HepG2 (cell line): ENCODE results near the gene BCL2L11. TPM values are rescaled to one million over a fixed set of nuclear protein-coding genes. Genes with fewer than 3 reads are reported as not detected.

Source experiments
- CAMTA2 ChIP-seq: sonication (generic); formaldehyde crosslinking; IDR thresholded peaks from 2 replicates; pipeline ENCODE4 v1.4.0; 2020; ENCODE audit warnings: mild to moderate bottlenecking, missing genetic modification reagents, borderline replicate concordance
- CHD2 ChIP-seq: IDR thresholded peaks from 2 replicates; pipeline ENCODE4 v1.6.1; 2011; ENCODE audit warnings: low read depth, low read length, improper control_type of control experiment
- HNRNPL ChIP-seq: fragments of 200-400 bp; formaldehyde crosslinking; IDR thresholded peaks from 2 replicates; pipeline ENCODE4 v1.6.1; 2017; ENCODE audit warnings: mild to moderate bottlenecking, low read depth, low read length
- HOXA3 ChIP-seq: sonication (generic); formaldehyde crosslinking; IDR thresholded peaks from 2 replicates; pipeline ENCODE4 v1.5.0; 2020; ENCODE audit warnings: missing genetic modification reagents
- LCORL ChIP-seq, 2 experiments: fragments of 450-650 bp in 1 of 2; sonication (generic) in 1 of 2; formaldehyde crosslinking in 1 of 2; IDR thresholded peaks; 2 replicates each; pipeline versions ENCODE4 v1.5.0 to v1.6.1; 2017 to 2020; ENCODE audit warnings: antibody characterized with exemption in 1 of 2, missing genetic modification reagents in 1 of 2
- MYNN ChIP-seq: sonication (generic); formaldehyde crosslinking; IDR thresholded peaks from 2 replicates; pipeline ENCODE4 v1.4.0; 2020; ENCODE audit warnings: mild to moderate bottlenecking, low read depth, missing genetic modification reagents
- NFKBIZ ChIP-seq: IDR thresholded peaks from 2 replicates; pipeline ENCODE4 v1.6.1; 2018; ENCODE audit warnings: missing genetic modification reagents, missing compliant biosample characterization
- PAWR ChIP-seq: sonication (generic); formaldehyde crosslinking; IDR thresholded peaks from 2 replicates; pipeline ENCODE4 v1.4.0; 2020; ENCODE audit warnings: missing genetic modification reagents, mild to moderate bottlenecking, borderline replicate concordance
- PTBP1 ChIP-seq: fragments of 200-400 bp; formaldehyde crosslinking; IDR thresholded peaks from 2 replicates; pipeline ENCODE4 v1.6.1; 2018; ENCODE audit warnings: low read length, low read depth; ENCODE audit not compliant: poor library complexity, severe bottlenecking
- SRSF4 ChIP-seq: fragments of 200-400 bp; formaldehyde crosslinking; IDR thresholded peaks from one replicate; pipeline ENCODE4 v1.6.1; 2018; ENCODE audit warnings: mild to moderate bottlenecking, low read depth, low read length, moderate library complexity; ENCODE audit not compliant: poor library complexity, severe bottlenecking
- ZC3H4 ChIP-seq: sonication (generic); formaldehyde crosslinking; IDR thresholded peaks from 2 replicates; pipeline ENCODE4 v1.4.0; 2020; ENCODE audit warnings: missing genetic modification reagents, borderline replicate concordance
- ZNF225 ChIP-seq: sonication (generic); formaldehyde crosslinking; IDR thresholded peaks from 2 replicates; pipeline ENCODE4 v1.4.0; 2020; ENCODE audit warnings: mild to moderate bottlenecking, missing genetic modification reagents
- ZNF251 ChIP-seq: sonication (generic); formaldehyde crosslinking; IDR thresholded peaks from 2 replicates; pipeline ENCODE4 v1.9.0; 2021; ENCODE audit warnings: mild to moderate bottlenecking, missing genetic modification reagents
- ZNF432 ChIP-seq: sonication (generic); formaldehyde crosslinking; IDR thresholded peaks from 2 replicates; pipeline ENCODE4 v1.5.0; 2020; ENCODE audit warnings: missing genetic modification reagents, mild to moderate bottlenecking, borderline replicate concordance
- ZNF577 ChIP-seq: sonication (generic); formaldehyde crosslinking; IDR thresholded peaks from 2 replicates; pipeline ENCODE4 v1.4.0; 2020; ENCODE audit warnings: mild to moderate bottlenecking, low read depth, missing genetic modification reagents, borderline replicate concordance
- ZNF772 ChIP-seq: sonication (generic); formaldehyde crosslinking; IDR thresholded peaks from 2 replicates; pipeline ENCODE4 v1.5.0; 2020; ENCODE audit warnings: mild to moderate bottlenecking, missing genetic modification reagents
- ZNF781 ChIP-seq: sonication (generic); formaldehyde crosslinking; IDR thresholded peaks from 2 replicates; pipeline ENCODE4 v1.5.1; 2020; ENCODE audit warnings: borderline replicate concordance, mild to moderate bottlenecking, missing genetic modification reagents; ENCODE audit errors: not compliant biosample characterization
- polyA plus RNA-seq, 8 experiments: library from polyadenylated mRNA; depleted of rRNA in 3 of 8; stranded (reverse) in 7 of 8; unstranded in 1 of 8; fragments of >200 nt; fragmentation: Illumina TruSeq in 4 of 8; extraction: Trizol in 4 of 8; gene quantifications; 2 replicates each; pipeline versions ENCODE4 v1.2.1 to v1.2.3, GENCODE V29; 2011 to 2016; ENCODE audit warnings: low read depth in 4 of 8, missing spikeins in 1 of 8, mixed read lengths in 1 of 8; ENCODE audit not compliant: insufficient read depth in 1 of 8
- total RNA-seq, 5 experiments: library from RNA; depleted of rRNA; stranded (reverse); fragments of >200 nt; fragmentation: Illumina TruSeq; extraction: Trizol; gene quantifications; 2 replicates each; pipeline ENCODE4 v1.2.3, GENCODE V29; 2016; ENCODE audit warnings: low read depth in 1 of 5
- TF ChIP-seq, protein P1 (sequence below): sonication (generic); formaldehyde crosslinking; IDR thresholded peaks from 2 replicates; pipeline ENCODE4 v1.5.0; 2020; ENCODE audit warnings: missing genetic modification reagents
- TF ChIP-seq, protein P2 (sequence below): sonication (generic); formaldehyde crosslinking; IDR thresholded peaks from 2 replicates; pipeline ENCODE4 v1.8.0; 2022; ENCODE audit warnings: missing genetic modification reagents, mild to moderate bottlenecking, moderate library complexity, borderline replicate concordance
- TF ChIP-seq, protein P3 (sequence below): sonication (generic); formaldehyde crosslinking; IDR thresholded peaks from 2 replicates; pipeline ENCODE4 v1.4.0; 2020; ENCODE audit warnings: missing genetic modification reagents
- TF ChIP-seq, protein P4 (sequence below): sonication (generic); formaldehyde crosslinking; IDR thresholded peaks from 2 replicates; pipeline ENCODE4 v1.8.0; 2023; ENCODE audit warnings: mild to moderate bottlenecking, missing genetic modification reagents

Gene BCL2L11
- total and polyA plus RNA-seq, 2 of the 13 experiments (the other 11 are each of a cell fraction or from before 2014, with no cell fraction given) = 6.1 to 9.7 TPM

DNA sequence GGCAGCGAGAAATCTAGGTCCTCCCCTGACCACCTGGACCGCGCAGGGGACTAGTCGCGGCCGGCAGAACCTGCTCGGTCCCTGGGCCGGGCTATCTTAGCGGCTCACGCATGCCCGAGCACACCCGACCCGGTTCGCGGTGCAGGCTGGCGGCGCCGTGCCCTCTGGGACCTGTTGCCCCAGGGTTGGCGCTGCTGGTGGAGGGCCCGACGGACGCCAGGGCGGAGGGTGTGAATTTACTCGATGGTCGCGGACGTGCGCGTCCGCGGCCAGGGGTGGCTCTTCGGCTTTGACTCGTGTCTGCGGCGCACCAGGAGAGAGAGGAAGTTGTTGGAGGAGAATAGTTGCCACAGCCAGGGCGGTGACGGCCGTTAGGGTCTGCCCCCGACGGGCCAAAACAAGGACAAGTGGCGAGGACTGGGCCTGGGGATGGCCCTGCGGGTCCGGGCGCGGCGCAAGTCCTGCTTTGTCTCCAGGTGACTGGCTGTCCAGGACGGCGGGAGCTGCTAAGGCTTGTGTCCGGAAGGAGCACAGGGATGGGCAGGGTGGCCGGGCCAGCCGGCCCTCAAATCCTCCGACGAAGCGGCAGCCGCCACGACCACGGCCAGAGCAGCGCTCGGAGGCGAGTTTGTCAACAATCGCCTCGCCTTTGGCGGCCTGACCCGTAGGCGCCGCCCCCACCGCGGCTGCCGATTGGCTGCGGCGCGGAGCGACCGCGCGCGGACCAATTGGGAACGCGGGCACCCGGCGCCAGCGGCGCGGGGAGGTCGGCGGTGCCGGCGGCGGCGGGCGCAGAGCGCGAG is 1.3 kb downstream of the BCL2L11 start (continued):
- TF ChIP-seq, protein P1, sequence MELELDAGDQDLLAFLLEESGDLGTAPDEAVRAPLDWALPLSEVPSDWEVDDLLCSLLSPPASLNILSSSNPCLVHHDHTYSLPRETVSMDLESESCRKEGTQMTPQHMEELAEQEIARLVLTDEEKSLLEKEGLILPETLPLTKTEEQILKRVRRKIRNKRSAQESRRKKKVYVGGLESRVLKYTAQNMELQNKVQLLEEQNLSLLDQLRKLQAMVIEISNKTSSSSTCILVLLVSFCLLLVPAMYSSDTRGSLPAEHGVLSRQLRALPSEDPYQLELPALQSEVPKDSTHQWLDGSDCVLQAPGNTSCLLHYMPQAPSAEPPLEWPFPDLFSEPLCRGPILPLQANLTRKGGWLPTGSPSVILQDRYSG (CRISPR knock-in tag) = peak; percentile 49; the same call in 1 of the 2 replicates
- TF ChIP-seq PTBP1 (no peak), LCORL (IDR thresholded peaks at IDR 0.05) (no peak), LCORL (CRISPR knock-in tag; IDR thresholded peaks at IDR 0.05) (peak; percentile 56), ZNF772 (no peak), ZNF432 (no peak; the same call in 1 of the 2 replicates), ZNF225 (CRISPR knock-in tag) (peak; percentile 59), ZC3H4 (CRISPR knock-in tag) (no peak), PAWR (0 out of 2 replicates have a peak, but pooled peaks have one; percentile 51), ZNF577 (CRISPR knock-in tag) (no peak), HNRNPL (peak; percentile 39; the same call in 1 of the 2 replicates), CAMTA2 (peak; percentile 92), CHD2 (0 out of 2 replicates have a peak, but pooled peaks have one; percentile 30), ZNF781 (CRISPR knock-in tag) (peak; percentile 76), SRSF4 (no peak), HOXA3 (peak; percentile 36; the same call in 1 of the 2 replicates), MYNN (CRISPR knock-in tag) (peak; percentile 35; the same call in 1 of the 2 replicates), NFKBIZ (CRISPR knock-in tag) (no peak), ZNF251 (CRISPR knock-in tag) (peak; percentile 66; the same call in 1 of the 2 replicates)
- TF ChIP-seq, protein P2, sequence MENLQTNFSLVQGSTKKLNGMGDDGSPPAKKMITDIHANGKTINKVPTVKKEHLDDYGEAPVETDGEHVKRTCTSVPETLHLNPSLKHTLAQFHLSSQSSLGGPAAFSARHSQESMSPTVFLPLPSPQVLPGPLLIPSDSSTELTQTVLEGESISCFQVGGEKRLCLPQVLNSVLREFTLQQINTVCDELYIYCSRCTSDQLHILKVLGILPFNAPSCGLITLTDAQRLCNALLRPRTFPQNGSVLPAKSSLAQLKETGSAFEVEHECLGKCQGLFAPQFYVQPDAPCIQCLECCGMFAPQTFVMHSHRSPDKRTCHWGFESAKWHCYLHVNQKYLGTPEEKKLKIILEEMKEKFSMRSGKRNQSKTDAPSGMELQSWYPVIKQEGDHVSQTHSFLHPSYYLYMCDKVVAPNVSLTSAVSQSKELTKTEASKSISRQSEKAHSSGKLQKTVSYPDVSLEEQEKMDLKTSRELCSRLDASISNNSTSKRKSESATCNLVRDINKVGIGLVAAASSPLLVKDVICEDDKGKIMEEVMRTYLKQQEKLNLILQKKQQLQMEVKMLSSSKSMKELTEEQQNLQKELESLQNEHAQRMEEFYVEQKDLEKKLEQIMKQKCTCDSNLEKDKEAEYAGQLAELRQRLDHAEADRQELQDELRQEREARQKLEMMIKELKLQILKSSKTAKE = peak; percentile 59; the same call in 1 of the 2 replicates
- TF ChIP-seq, protein P3, sequence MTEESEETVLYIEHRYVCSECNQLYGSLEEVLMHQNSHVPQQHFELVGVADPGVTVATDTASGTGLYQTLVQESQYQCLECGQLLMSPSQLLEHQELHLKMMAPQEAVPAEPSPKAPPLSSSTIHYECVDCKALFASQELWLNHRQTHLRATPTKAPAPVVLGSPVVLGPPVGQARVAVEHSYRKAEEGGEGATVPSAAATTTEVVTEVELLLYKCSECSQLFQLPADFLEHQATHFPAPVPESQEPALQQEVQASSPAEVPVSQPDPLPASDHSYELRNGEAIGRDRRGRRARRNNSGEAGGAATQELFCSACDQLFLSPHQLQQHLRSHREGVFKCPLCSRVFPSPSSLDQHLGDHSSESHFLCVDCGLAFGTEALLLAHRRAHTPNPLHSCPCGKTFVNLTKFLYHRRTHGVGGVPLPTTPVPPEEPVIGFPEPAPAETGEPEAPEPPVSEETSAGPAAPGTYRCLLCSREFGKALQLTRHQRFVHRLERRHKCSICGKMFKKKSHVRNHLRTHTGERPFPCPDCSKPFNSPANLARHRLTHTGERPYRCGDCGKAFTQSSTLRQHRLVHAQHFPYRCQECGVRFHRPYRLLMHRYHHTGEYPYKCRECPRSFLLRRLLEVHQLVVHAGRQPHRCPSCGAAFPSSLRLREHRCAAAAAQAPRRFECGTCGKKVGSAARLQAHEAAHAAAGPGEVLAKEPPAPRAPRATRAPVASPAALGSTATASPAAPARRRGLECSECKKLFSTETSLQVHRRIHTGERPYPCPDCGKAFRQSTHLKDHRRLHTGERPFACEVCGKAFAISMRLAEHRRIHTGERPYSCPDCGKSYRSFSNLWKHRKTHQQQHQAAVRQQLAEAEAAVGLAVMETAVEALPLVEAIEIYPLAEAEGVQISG (CRISPR knock-in tag) = 0 out of 2 replicates have a peak, but pooled peaks have one; percentile 23
- TF ChIP-seq, protein P4, sequence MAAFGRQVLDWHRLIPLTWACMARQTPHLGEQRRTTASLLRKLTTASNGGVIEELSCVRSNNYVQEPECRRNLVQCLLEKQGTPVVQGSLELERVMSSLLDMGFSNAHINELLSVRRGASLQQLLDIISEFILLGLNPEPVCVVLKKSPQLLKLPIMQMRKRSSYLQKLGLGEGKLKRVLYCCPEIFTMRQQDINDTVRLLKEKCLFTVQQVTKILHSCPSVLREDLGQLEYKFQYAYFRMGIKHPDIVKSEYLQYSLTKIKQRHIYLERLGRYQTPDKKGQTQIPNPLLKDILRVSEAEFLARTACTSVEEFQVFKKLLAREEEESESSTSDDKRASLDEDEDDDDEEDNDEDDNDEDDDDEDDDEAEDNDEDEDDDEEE (CRISPR knock-in tag) = 0 out of 2 replicates have a peak, but pooled peaks have one; percentile 12
